OCI-LY1 (cell line): Measurements from ENCODE around the gene EMC9.

ENCODE experiments used
- H2AFZ ChIP-seq: fragments of 200-600 bp; sonication (generic), shearing (Covaris generic); 2 replicates; pipeline ENCODE4 v1.6.0; 2014; ENCODE audit warnings: antibody characterized with exemption, mild to moderate bottlenecking, low read length
- H3F3A ChIP-seq: fragments of 200-600 bp; sonication (generic), shearing (Covaris generic); 2 replicates; pipeline ENCODE4 v1.6.0; 2014; ENCODE audit warnings: mild to moderate bottlenecking, antibody characterized with exemption, low read length, moderate library complexity; ENCODE audit not compliant: insufficient read depth
- H3K27ac ChIP-seq: fragments of 200-600 bp; sonication (generic); 2 replicates; pipeline ENCODE4 v1.5.1; 2014; ENCODE audit warnings: low read length, mixed run types, mild to moderate bottlenecking, low read depth; ENCODE audit not compliant: poor library complexity, severe bottlenecking
- H3K27me3 ChIP-seq: fragments of 200-600 bp; sonication (generic); 2 replicates; pipeline ENCODE4 v1.6.0; 2014; ENCODE audit warnings: antibody characterized with exemption, mild to moderate bottlenecking, low read length, moderate library complexity; ENCODE audit not compliant: insufficient read depth
- H3K36me3 ChIP-seq: fragments of 200-600 bp; sonication (generic); 2 replicates; pipeline ENCODE4 v1.6.1; 2014; ENCODE audit warnings: mild to moderate bottlenecking, antibody characterized with exemption, low read length, moderate library complexity, mixed read lengths; ENCODE audit not compliant: insufficient read depth
- H3K4me1 ChIP-seq: fragments of 200-600 bp; sonication (generic); 2 replicates; pipeline ENCODE4 v1.5.1; 2014; ENCODE audit warnings: mild to moderate bottlenecking, low read length, moderate library complexity; ENCODE audit not compliant: insufficient read depth, severe bottlenecking
- H3K4me2 ChIP-seq: fragments of 200-600 bp; sonication (generic), shearing (Covaris generic); 2 replicates; pipeline ENCODE4 v1.6.1; 2014; ENCODE audit warnings: low read length
- H3K4me3 ChIP-seq: fragments of 200-600 bp; sonication (generic); 2 replicates; pipeline ENCODE4 v1.5.1; 2014; ENCODE audit warnings: low read length, low read depth, mild to moderate bottlenecking, mixed read lengths; ENCODE audit not compliant: poor library complexity, severe bottlenecking
- H3K79me2 ChIP-seq: fragments of 200-600 bp; shearing (Covaris generic); 2 replicates; pipeline ENCODE4 v1.6.1; 2016; ENCODE audit warnings: mixed run types, low read length, mixed read lengths; ENCODE audit not compliant: insufficient read depth
- H3K9ac ChIP-seq: fragments of 200-600 bp; sonication (generic), shearing (Covaris generic); 2 replicates; pipeline ENCODE4 v1.6.1; 2014; ENCODE audit warnings: mild to moderate bottlenecking, low read length, mixed read lengths
- H3K9me2 ChIP-seq: fragments of 200-600 bp; sonication (generic), shearing (Covaris generic); 2 replicates; pipeline ENCODE4 v1.6.1; 2014; ENCODE audit warnings: low read depth, mild to moderate bottlenecking, low read length, mixed read lengths
- H3K9me3 ChIP-seq: fragments of 200-600 bp; shearing (Covaris generic); 2 replicates; pipeline ENCODE4 v1.6.1; 2014; ENCODE audit warnings: low read length, mixed read lengths
- H4K20me1 ChIP-seq: fragments of 200-600 bp; sonication (generic), shearing (Covaris generic); 2 replicates; pipeline ENCODE4 v1.6.0; 2016; ENCODE audit warnings: mild to moderate bottlenecking, low read length; ENCODE audit not compliant: insufficient read depth
- CTCF ChIP-seq: fragments of 200-600 bp; sonication (generic), shearing (Covaris generic); IDR thresholded peaks from 2 replicates; pipeline ENCODE4 v1.5.1; 2017; ENCODE audit warnings: mild to moderate bottlenecking, antibody characterized with exemption, low read length, moderate library complexity, mixed read lengths
- EZH2 ChIP-seq: fragments of 200-600 bp; sonication (generic), shearing (Covaris generic); IDR thresholded peaks from 2 replicates; pipeline ENCODE4 v1.8.0; 2017; ENCODE audit warnings: borderline replicate concordance, mixed run types, mild to moderate bottlenecking, antibody characterized with exemption, low read length, moderate library complexity, mixed read lengths

The EMC9 gene

GRCh38 chr14:24184104-24184970 is 42.9 kb upstream of the EMC9 start:
- H3K9ac ChIP-seq: no peak overlapping the region
- no peaks in the 10 kb centered on the region for H3F3A ChIP-seq
- no peaks in the 10 kb centered on the region for H3K9me3 ChIP-seq
- no peak overlapping the region for H3K27ac ChIP-seq
- H3K36me3 ChIP-seq: peaks cover 76% of the 10 kb centered on the region
- no peaks in the 10 kb centered on the region for H3K27me3 ChIP-seq
- H3K4me1 ChIP-seq: peaks cover 15% of the 10 kb centered on the region
- H4K20me1 ChIP-seq: no peaks in the 10 kb centered on the region
- H2AFZ ChIP-seq: no peak overlapping the region
- no peak overlapping the region for H3K4me3 ChIP-seq
- H3K9me2 ChIP-seq: no peaks in the 10 kb centered on the region
- H3K4me2 ChIP-seq: no peak overlapping the region
- no peaks in the 10 kb centered on the region for H3K79me2 ChIP-seq
- TF ChIP-seq EZH2 (no peak), CTCF (no peak)

GRCh38 chr14:24183014-24183481 is 41.7 kb upstream of the EMC9 start:
- Histone ChIP-seq H3K9me2 (no peaks in the 10 kb centered on the region), H3K9me3 (no peaks in the 10 kb centered on the region), H3K4me1 (peaks cover 9% of the 10 kb centered on the region), H3K4me2 (no peak overlapping the region), H3K27ac (no peak overlapping the region), H3K27me3 (no peaks in the 10 kb centered on the region), H2AFZ (no peak overlapping the region), H3K9ac (no peak overlapping the region), H3F3A (no peaks in the 10 kb centered on the region), H4K20me1 (no peaks in the 10 kb centered on the region), H3K4me3 (no peak overlapping the region), H3K79me2 (no peaks in the 10 kb centered on the region), H3K36me3 (peaks cover 89% of the 10 kb centered on the region)
- TF ChIP-seq CTCF (no peak), EZH2 (no peak)

GRCh38 chr14:24182110-24182882 is 40.9 kb upstream of the EMC9 start:
- no peaks in the 10 kb centered on the region for H3K9me3 ChIP-seq
- no peaks in the 10 kb centered on the region for H3K9me2 ChIP-seq
- H3K4me3 ChIP-seq: no peak overlapping the region
- H3K36me3 ChIP-seq: peaks cover 91% of the 10 kb centered on the region
- H3K4me2 ChIP-seq: no peak overlapping the region
- H4K20me1 ChIP-seq: no peaks in the 10 kb centered on the region
- no peak overlapping the region for H3K27ac ChIP-seq
- no peaks in the 10 kb centered on the region for H3K79me2 ChIP-seq
- peaks cover 2% of the 10 kb centered on the region for H3K4me1 ChIP-seq
- H3F3A ChIP-seq: no peaks in the 10 kb centered on the region
- H3K27me3 ChIP-seq: no peaks in the 10 kb centered on the region
- TF ChIP-seq CTCF (no peak), EZH2 (no peak)
- no peak overlapping the region for H3K9ac ChIP-seq
- no peak overlapping the region for H2AFZ ChIP-seq
